Mesothelial cell of epicardium (in vitro differentiated cells): Measurements from ENCODE around the gene PLXNA2. TPM values are rescaled to one million over a fixed set of nuclear protein-coding genes. Genes with fewer than 3 reads are reported as not detected.

ENCODE experiments used
- DNase-seq, 2 experiments: peaks; one replicate each; pipeline ENCODE4 v3.0.0; 2021; ENCODE audit warnings: low spot score in 2 of 2; ENCODE audit not compliant: unreplicated experiment in 2 of 2
- H3K27ac Mint-ChIP-seq: 2 replicates; pipeline ENCODE4 v1.8.0; 2021; ENCODE audit warnings: mixed read lengths
- H3K27me3 Mint-ChIP-seq: 2 replicates; pipeline ENCODE4 v1.8.0; 2021; ENCODE audit warnings: low read depth, mixed read lengths
- H3K36me3 Mint-ChIP-seq: 2 replicates; pipeline ENCODE4 v1.8.0; 2021; ENCODE audit warnings: mixed read lengths
- H3K4me1 Mint-ChIP-seq: 2 replicates; pipeline ENCODE4 v1.8.0; 2021; ENCODE audit warnings: mixed read lengths
- H3K4me3 Mint-ChIP-seq: 2 replicates; pipeline ENCODE4 v1.8.0; 2021; ENCODE audit warnings: mild to moderate bottlenecking, moderate library complexity, mixed read lengths
- H3K9me3 Mint-ChIP-seq: 2 replicates; pipeline ENCODE4 v1.8.0; 2021; ENCODE audit warnings: mixed read lengths
- total RNA-seq: library from RNA; stranded (reverse); gene quantifications from 3 replicates; pipeline ENCODE4 v1.2.1, GENCODE V29; 2021
- TF ChIP-seq, protein P1 (sequence below): fragments of 200-600 bp; sonication (generic); IDR thresholded peaks from one replicate; pipeline ENCODE4 v1.5.0; 2021; ENCODE audit warnings: antibody characterized with exemption; ENCODE audit not compliant: unreplicated experiment

Gene PLXNA2
- total RNA-seq, 1 donor from 2014 or later: 14.7 TPM

GRCh38 chr1:208058756-208059155 is 185.4 kb downstream of the PLXNA2 start:
- peaks cover 87% of the 10 kb centered on the region for H3K27me3 Mint-ChIP-seq
- H3K9me3 Mint-ChIP-seq: no peaks in the 10 kb centered on the region
- DNase-seq: no peak
- TF ChIP-seq, protein P1, sequence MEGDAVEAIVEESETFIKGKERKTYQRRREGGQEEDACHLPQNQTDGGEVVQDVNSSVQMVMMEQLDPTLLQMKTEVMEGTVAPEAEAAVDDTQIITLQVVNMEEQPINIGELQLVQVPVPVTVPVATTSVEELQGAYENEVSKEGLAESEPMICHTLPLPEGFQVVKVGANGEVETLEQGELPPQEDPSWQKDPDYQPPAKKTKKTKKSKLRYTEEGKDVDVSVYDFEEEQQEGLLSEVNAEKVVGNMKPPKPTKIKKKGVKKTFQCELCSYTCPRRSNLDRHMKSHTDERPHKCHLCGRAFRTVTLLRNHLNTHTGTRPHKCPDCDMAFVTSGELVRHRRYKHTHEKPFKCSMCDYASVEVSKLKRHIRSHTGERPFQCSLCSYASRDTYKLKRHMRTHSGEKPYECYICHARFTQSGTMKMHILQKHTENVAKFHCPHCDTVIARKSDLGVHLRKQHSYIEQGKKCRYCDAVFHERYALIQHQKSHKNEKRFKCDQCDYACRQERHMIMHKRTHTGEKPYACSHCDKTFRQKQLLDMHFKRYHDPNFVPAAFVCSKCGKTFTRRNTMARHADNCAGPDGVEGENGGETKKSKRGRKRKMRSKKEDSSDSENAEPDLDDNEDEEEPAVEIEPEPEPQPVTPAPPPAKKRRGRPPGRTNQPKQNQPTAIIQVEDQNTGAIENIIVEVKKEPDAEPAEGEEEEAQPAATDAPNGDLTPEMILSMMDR: no peak
- H3K4me3 Mint-ChIP-seq: no peak overlapping the region
- no peak overlapping the region for H3K27ac Mint-ChIP-seq
- no peaks in the 10 kb centered on the region for H3K36me3 Mint-ChIP-seq
- peaks cover 24% of the 10 kb centered on the region for H3K4me1 Mint-ChIP-seq

DNA sequence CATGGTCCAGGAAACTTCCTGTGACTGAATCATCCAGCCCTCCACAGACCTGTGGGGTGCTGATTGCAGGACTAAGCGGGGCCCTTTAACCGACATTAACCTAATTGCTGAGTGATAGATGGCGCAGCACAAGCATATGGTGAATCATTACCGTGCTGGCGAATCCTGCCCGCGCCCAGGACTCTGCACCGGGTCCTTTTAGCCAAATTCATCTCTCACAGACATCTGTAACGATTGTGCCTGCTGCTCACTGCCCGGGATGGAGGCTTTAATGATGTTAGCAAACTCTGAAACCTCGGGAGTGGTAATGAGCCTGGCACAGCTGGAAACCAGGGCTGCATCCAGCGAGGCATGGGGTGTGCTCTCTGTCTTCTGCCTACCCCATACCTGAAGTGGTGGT is 185.9 kb downstream of the PLXNA2 start:
- Mint-ChIP-seq H3K27me3 (peaks cover 82% of the 10 kb centered on the region), H3K9me3 (no peaks in the 10 kb centered on the region), H3K4me1 (peaks cover 24% of the 10 kb centered on the region), H3K4me3 (no peak overlapping the region), H3K36me3 (no peaks in the 10 kb centered on the region), H3K27ac (no peak overlapping the region)
- DNase-seq: no peak
- TF ChIP-seq, protein P1: no peak

- DNase-seq: no peak
- Mint-ChIP-seq H3K9me3 (no peaks in the 10 kb centered on the region), H3K4me3 (no peak overlapping the region), H3K4me1 (peaks cover 24% of the 10 kb centered on the region), H3K27me3 (peaks cover 75% of the 10 kb centered on the region), H3K27ac (no peak overlapping the region), H3K36me3 (peaks cover 4% of the 10 kb centered on the region)
- TF ChIP-seq, protein P1: no peak
Measured at GRCh38 chr1:208057056-208057455, 187.1 kb downstream of the PLXNA2 start.

GRCh38 chr1:208055535-208055934 is 188.6 kb downstream of the PLXNA2 start:
- Mint-ChIP-seq H3K9me3 (no peaks in the 10 kb centered on the region), H3K4me1 (peaks cover 15% of the 10 kb centered on the region), H3K36me3 (peaks cover 14% of the 10 kb centered on the region), H3K27me3 (peaks cover 63% of the 10 kb centered on the region), H3K4me3 (no peak overlapping the region), H3K27ac (no peak overlapping the region)
- no peak for DNase-seq
- TF ChIP-seq, protein P1: no peak

- no peak overlapping the region for H3K27ac Mint-ChIP-seq
- peaks cover 14% of the 10 kb centered on the region for H3K36me3 Mint-ChIP-seq
- no peaks in the 10 kb centered on the region for H3K9me3 Mint-ChIP-seq
- no peak for DNase-seq
- TF ChIP-seq, protein P1: no peak
- H3K27me3 Mint-ChIP-seq: peaks cover 58% of the 10 kb centered on the region
- peaks cover 9% of the 10 kb centered on the region for H3K4me1 Mint-ChIP-seq
- no peak overlapping the region for H3K4me3 Mint-ChIP-seq
Measured at GRCh38 chr1:208054911-208055379, 189.2 kb downstream of the PLXNA2 start.

- no peak overlapping the region for H3K27ac Mint-ChIP-seq
Measured at GRCh38 chr1:208054485-208054884, 189.7 kb downstream of the PLXNA2 start.

More at GRCh38 chr1:208054485-208054884, 189.7 kb downstream of the PLXNA2 start:
- Mint-ChIP-seq H3K4me1 (peaks cover 4% of the 10 kb centered on the region), H3K27me3 (peaks cover 57% of the 10 kb centered on the region), H3K36me3 (peaks cover 14% of the 10 kb centered on the region), H3K9me3 (no peaks in the 10 kb centered on the region), H3K4me3 (no peak overlapping the region)
- DNase-seq: no peak
- TF ChIP-seq, protein P1: no peak
